DND-41 (cell line): ENCODE results near the gene S100Z.
"Not testable (repeated sequence)": the region's sequence is repeated elsewhere in the genome, so short reads cannot be mapped to it uniquely, and the experiment has no call there.

Experiments
- ATAC-seq: fragments of 200-7000 bp; cut with Tn5 transposase; 3 replicates; pipeline ENCODE4 v1.9.1; 2021; ENCODE audit warnings: low read depth; ENCODE audit not compliant: insufficient read depth
- DNase-seq: peaks from one replicate; pipeline ENCODE4 v3.0.0-alpha.2; 2020
- H2AFZ ChIP-seq: 2 replicates; pipeline ENCODE4 v1.6.0; 2012; ENCODE audit warnings: low read depth, low read length
- H3K27ac ChIP-seq: 2 replicates; pipeline ENCODE4 v1.5.1; 2012; ENCODE audit warnings: low read length, inconsistent platforms
- H3K27me3 ChIP-seq: fragments of 200-600 bp; sonication (generic); 2 replicates; pipeline ENCODE4 v1.6.0; 2012; ENCODE audit warnings: low read length, mild to moderate bottlenecking, inconsistent platforms; ENCODE audit not compliant: insufficient read depth, poor library complexity
- H3K36me3 ChIP-seq: 2 replicates; pipeline ENCODE4 v1.5.1; 2012; ENCODE audit warnings: low read length, inconsistent platforms; ENCODE audit not compliant: insufficient read depth
- H3K4me1 ChIP-seq: 2 replicates; pipeline ENCODE4 v1.5.1; 2012; ENCODE audit warnings: mild to moderate bottlenecking, low read length; ENCODE audit not compliant: insufficient read depth
- H3K4me2 ChIP-seq: 2 replicates; pipeline ENCODE4 v1.6.0; 2012; ENCODE audit warnings: mild to moderate bottlenecking, moderate library complexity, low read length, inconsistent platforms; ENCODE audit not compliant: insufficient read depth
- H3K4me3 ChIP-seq, 2 experiments: fragments of 200-600 bp in 1 of 2; shearing (Covaris generic) in 1 of 2; 2 replicates each; pipeline ENCODE4 v1.5.1; 2012 to 2016; ENCODE audit warnings: inconsistent platforms in 2 of 2, low read length in 2 of 2, mild to moderate bottlenecking in 2 of 2, low read depth in 1 of 2, moderate library complexity in 1 of 2
- H3K79me2 ChIP-seq: 2 replicates; pipeline ENCODE4 v1.6.0; 2012; ENCODE audit warnings: low read length, inconsistent platforms; ENCODE audit not compliant: insufficient read depth
- H3K9ac ChIP-seq: 2 replicates; pipeline ENCODE4 v1.6.0; 2012; ENCODE audit warnings: low read depth, mild to moderate bottlenecking, inconsistent platforms, low read length, moderate library complexity
- H3K9me3 ChIP-seq: 2 replicates; pipeline ENCODE4 v1.5.1; 2012; ENCODE audit warnings: low read length, moderate library complexity, mild to moderate bottlenecking, inconsistent platforms; ENCODE audit not compliant: insufficient read depth, severe bottlenecking
- H4K20me1 ChIP-seq: 2 replicates; pipeline ENCODE4 v1.6.0; 2012; ENCODE audit warnings: low read length; ENCODE audit not compliant: insufficient read depth
- EZH2 ChIP-seq: IDR thresholded peaks from 3 replicates; pipeline ENCODE4 v1.6.1; 2012; ENCODE audit warnings: borderline replicate concordance, low read depth, mild to moderate bottlenecking, moderate library complexity, low read length, inconsistent platforms; ENCODE audit not compliant: severe bottlenecking
- TF ChIP-seq, protein P1 (sequence below): IDR thresholded peaks from 2 replicates; pipeline ENCODE4 v1.5.1; 2012; ENCODE audit warnings: borderline replicate concordance, low read length, moderate library complexity, mild to moderate bottlenecking; ENCODE audit not compliant: poor library complexity, severe bottlenecking; ENCODE audit errors: extremely low read depth

Gene S100Z

DNA sequence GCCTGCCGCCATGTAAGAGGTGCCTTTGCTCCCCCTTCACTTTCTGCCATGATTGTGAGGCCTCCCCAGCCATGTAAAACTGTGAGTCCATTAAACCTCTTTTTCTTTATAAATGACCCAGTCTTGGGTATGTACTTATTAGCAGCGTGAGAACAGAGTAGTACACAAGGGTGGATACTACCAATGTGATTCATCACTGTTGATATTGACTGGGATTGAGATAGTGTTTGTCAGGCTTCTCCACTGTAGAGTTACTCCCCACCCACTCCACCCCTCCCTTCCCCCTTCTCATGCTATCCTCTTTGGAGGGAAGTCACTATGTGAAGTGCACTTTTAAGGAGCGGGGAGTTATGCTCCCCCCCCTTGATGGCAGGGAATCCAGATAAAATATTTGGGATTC, 91.6 kb downstream of the S100Z start:
- Histone ChIP-seq H3K9ac (no peak overlapping the region), H3K79me2 (no peaks in the 10 kb centered on the region), H3K4me1 (no peaks in the 10 kb centered on the region), H3K4me3 (no peak overlapping the region), H3K36me3 (no peaks in the 10 kb centered on the region), H3K27me3 (no peaks in the 10 kb centered on the region), H3K9me3 (no peaks in the 10 kb centered on the region), H3K27ac (no peak overlapping the region), H4K20me1 (no peaks in the 10 kb centered on the region), H3K4me2 (no peak overlapping the region), H2AFZ (no peak overlapping the region)
- ATAC-seq = no peak
- no peak for DNase-seq
- TF ChIP-seq EZH2 = no peak
- TF ChIP-seq, protein P1, sequence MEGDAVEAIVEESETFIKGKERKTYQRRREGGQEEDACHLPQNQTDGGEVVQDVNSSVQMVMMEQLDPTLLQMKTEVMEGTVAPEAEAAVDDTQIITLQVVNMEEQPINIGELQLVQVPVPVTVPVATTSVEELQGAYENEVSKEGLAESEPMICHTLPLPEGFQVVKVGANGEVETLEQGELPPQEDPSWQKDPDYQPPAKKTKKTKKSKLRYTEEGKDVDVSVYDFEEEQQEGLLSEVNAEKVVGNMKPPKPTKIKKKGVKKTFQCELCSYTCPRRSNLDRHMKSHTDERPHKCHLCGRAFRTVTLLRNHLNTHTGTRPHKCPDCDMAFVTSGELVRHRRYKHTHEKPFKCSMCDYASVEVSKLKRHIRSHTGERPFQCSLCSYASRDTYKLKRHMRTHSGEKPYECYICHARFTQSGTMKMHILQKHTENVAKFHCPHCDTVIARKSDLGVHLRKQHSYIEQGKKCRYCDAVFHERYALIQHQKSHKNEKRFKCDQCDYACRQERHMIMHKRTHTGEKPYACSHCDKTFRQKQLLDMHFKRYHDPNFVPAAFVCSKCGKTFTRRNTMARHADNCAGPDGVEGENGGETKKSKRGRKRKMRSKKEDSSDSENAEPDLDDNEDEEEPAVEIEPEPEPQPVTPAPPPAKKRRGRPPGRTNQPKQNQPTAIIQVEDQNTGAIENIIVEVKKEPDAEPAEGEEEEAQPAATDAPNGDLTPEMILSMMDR = no peak

DNA sequence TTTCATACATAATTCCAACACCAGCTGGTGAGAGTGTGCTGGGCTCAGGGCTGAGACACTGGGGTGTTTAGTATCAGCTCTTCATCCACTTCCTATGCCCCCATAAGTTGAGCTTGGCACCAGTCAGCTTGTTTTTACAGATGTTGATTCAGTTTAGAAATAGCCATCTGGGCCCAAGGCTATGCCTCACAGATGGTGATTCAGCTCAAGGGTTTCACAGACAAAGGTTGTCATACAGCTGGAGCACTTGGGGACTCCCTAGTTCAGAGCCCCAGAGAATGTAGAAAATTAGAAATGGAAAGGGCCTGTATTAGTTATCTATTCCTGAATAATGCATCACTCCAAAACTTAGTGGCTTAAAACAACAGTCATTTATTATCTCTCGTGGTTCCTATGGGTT, 92.8 kb downstream of the S100Z start:
- no peaks in the 10 kb centered on the region for H3K36me3 ChIP-seq
- no peaks in the 10 kb centered on the region for H3K4me1 ChIP-seq
- no peak for DNase-seq
- no peak overlapping the region for H3K27ac ChIP-seq
- H2AFZ ChIP-seq = no peak overlapping the region
- H3K9me3 ChIP-seq = no peaks in the 10 kb centered on the region
- no peaks in the 10 kb centered on the region for H3K79me2 ChIP-seq
- no peak for ATAC-seq
- H3K9ac ChIP-seq = no peak overlapping the region
- TF ChIP-seq EZH2 = no peak
- TF ChIP-seq, protein P1 = no peak
- H3K4me3 ChIP-seq = no peak overlapping the region
- no peaks in the 10 kb centered on the region for H3K27me3 ChIP-seq
- H4K20me1 ChIP-seq = no peaks in the 10 kb centered on the region
- H3K4me2 ChIP-seq = no peak overlapping the region

DNA sequence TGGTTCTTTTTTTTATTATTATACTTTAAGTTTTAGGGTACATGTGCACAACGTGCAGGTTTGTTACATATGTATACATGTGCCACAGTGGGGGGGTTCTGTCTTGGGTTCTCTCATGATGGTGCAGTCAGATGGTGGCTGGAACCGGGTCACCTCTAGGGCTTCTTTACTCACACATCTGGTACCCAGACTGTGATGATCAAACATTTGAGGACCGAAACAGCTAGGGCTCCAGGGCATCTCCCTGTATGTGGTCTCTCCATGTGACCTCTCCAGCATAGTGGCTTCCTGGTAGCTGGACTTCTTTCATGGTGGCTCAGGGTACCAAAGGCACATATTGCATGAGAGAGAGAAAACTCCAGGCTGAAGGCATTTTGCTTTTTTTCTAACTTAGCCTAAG, 93.2 kb downstream of the S100Z start:
- H4K20me1 ChIP-seq = no peaks in the 10 kb centered on the region
- no peaks in the 10 kb centered on the region for H3K9me3 ChIP-seq
- no peak for TF ChIP-seq EZH2
- TF ChIP-seq, protein P1 = no peak
- H2AFZ ChIP-seq = no peak overlapping the region
- H3K36me3 ChIP-seq = no peaks in the 10 kb centered on the region
- DNase-seq = no peak
- H3K4me3 ChIP-seq = no peak overlapping the region
- no peaks in the 10 kb centered on the region for H3K4me1 ChIP-seq
- ATAC-seq = no peak
- no peaks in the 10 kb centered on the region for H3K27me3 ChIP-seq
- H3K4me2 ChIP-seq = no peak overlapping the region
- no peaks in the 10 kb centered on the region for H3K79me2 ChIP-seq
- H3K9ac ChIP-seq = no peak overlapping the region
- H3K27ac ChIP-seq = no peak overlapping the region

DNA sequence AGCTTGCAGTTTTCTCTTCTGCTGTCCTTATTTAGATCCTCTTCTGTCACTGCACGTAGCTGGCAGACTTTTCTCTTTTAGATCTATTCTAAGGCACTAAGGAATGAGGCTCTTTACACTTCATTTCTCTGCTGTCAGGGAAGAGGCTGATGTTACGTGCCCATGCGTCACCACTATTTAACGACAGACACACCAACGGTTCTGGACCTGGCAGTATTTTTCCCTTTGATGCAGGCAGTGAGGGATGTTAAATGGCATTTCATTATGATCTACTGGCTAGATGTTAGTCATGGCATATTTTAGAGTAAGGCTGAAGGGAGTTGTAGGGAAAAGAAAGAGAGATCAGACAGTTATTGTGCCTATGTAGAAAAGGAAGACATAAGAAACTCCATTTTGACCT, 94.8 kb downstream of the S100Z start:
- TF ChIP-seq, protein P1 = no peak
- TF ChIP-seq EZH2 = no peak
- Histone ChIP-seq H2AFZ (no peak overlapping the region), H3K27me3 (no peaks in the 10 kb centered on the region), H3K9me3 (no peaks in the 10 kb centered on the region), H4K20me1 (no peaks in the 10 kb centered on the region), H3K79me2 (no peaks in the 10 kb centered on the region), H3K27ac (no peak overlapping the region), H3K4me1 (no peaks in the 10 kb centered on the region), H3K9ac (no peak overlapping the region), H3K36me3 (no peaks in the 10 kb centered on the region), H3K4me2 (no peak overlapping the region), H3K4me3 (no peak overlapping the region)
- no peak for DNase-seq
- no peak for ATAC-seq

DNA sequence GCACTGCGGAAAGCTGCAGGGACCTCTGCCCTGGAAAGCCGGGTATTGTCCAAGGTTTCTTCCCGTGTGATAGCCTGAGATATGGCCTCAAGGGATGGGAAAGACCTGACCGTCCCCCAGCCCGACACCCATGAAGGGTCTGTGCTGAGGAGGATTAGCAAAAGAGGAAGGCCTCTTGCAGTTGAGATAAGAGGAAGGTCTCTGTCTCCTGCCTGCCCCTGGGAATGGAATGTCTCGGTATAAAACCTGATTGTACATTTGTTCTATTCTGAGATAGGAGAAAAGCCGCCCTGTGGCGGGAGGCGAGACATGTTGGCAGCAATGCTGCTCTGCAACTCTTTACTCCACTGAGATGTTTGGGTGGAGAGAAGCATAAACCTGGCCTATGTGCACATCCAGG, 95.4 kb downstream of the S100Z start:
- not testable (repeated sequence) for H3K79me2 ChIP-seq, H4K20me1 ChIP-seq, ATAC-seq, H3K4me2 ChIP-seq, H3K9ac ChIP-seq, H3K4me1 ChIP-seq, H3K27me3 ChIP-seq, H3K9me3 ChIP-seq, H2AFZ ChIP-seq, DNase-seq, H3K36me3 ChIP-seq, H3K27ac ChIP-seq, H3K4me3 ChIP-seq
